ENCODE data around the gene TMEM120B.
"Not testable (repeated sequence)": the region's sequence is repeated elsewhere in the genome, so short reads cannot be mapped to it uniquely, and the experiment has no call there.

TMEM120B gene

DNA sequence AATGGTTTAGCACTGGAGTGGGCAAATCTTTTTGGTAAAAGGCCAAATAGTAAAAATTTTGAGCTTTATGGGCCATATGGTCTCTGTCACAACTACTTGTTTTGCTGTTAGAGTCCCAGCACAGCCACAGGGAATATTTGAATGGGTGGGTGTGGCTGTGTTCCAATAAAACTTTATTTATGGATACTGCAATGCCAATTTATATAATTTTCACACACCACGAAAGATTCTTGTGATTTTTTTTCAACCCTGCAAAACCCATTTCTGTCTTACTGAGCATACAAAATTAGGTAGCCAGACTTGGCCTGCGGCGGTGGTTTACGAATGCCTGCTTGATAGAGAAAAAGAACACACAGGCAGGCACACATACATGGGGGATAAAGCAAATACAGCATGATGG lies 28.3 kb downstream of the TMEM120B start:
- no peak for DNase-seq (ENCODE audit: low spot score)
- in situ Hi-C loops (cut with MboI; ENCODE audit: low sequenced_read_pairs, unreplicated experiment): no loop called here

DNA sequence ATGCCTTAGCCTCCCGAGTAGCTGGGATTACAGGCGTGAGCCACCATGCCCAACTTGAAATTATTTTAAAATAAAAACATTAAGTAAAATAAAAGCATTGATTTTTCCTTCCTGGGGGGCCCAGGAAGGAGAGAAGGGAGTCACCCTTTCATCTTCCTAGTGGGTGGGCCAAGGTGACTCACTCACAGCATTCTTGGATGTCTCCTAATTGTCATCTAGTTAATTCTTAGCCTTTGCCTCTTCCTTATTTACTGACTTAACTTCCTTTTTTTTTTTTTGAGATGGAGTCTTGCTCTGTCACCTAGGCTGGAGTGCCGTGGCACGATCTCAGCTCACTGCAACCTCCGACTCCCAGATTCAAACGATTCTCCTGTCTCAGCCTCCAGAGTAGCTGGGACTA lies 29.2 kb downstream of the TMEM120B start:
- DNase-seq (ENCODE audit: low spot score): no peak

More for the DNA sequence above, 28.3 kb downstream of the TMEM120B start:
- TF ChIP-seq, protein P1, sequence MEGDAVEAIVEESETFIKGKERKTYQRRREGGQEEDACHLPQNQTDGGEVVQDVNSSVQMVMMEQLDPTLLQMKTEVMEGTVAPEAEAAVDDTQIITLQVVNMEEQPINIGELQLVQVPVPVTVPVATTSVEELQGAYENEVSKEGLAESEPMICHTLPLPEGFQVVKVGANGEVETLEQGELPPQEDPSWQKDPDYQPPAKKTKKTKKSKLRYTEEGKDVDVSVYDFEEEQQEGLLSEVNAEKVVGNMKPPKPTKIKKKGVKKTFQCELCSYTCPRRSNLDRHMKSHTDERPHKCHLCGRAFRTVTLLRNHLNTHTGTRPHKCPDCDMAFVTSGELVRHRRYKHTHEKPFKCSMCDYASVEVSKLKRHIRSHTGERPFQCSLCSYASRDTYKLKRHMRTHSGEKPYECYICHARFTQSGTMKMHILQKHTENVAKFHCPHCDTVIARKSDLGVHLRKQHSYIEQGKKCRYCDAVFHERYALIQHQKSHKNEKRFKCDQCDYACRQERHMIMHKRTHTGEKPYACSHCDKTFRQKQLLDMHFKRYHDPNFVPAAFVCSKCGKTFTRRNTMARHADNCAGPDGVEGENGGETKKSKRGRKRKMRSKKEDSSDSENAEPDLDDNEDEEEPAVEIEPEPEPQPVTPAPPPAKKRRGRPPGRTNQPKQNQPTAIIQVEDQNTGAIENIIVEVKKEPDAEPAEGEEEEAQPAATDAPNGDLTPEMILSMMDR (IDR thresholded peaks at IDR 0.05; ENCODE audit: borderline replicate concordance, control extremely low read depth, extremely low read depth, insufficient read depth, missing control alignments): no peak

DNA sequence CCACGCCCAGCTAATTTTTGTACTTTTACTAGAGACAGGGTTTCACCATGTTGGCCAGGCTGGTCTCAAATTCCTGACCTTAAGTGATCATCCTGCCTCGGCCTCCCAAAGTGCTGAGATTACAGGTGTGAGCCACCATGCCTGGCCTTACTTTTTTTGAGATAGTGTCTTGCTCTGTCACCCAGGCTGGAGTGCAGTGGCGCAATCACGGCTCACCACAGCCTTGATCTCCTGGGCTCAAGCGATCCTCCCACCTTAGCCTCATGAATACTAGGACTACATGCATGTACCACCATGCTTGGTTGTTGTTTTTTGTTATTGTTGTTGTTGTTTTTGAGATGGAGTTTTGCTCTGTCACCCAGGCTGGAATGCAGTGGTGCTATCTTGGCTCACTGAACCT lies 33.0 kb downstream of the TMEM120B start:
- in situ Hi-C loops (cut with MboI; ENCODE audit: low sequenced_read_pairs, unreplicated experiment); DNase-seq (ENCODE audit: low spot score): not testable (repeated sequence)

More for the DNA sequence above, 29.2 kb downstream of the TMEM120B start:
- in situ Hi-C loops (cut with MboI; ENCODE audit: low sequenced_read_pairs, unreplicated experiment): no loop called here
- TF ChIP-seq, protein P1 (IDR thresholded peaks at IDR 0.05; ENCODE audit: borderline replicate concordance, control extremely low read depth, extremely low read depth, insufficient read depth, missing control alignments): no peak

DNA sequence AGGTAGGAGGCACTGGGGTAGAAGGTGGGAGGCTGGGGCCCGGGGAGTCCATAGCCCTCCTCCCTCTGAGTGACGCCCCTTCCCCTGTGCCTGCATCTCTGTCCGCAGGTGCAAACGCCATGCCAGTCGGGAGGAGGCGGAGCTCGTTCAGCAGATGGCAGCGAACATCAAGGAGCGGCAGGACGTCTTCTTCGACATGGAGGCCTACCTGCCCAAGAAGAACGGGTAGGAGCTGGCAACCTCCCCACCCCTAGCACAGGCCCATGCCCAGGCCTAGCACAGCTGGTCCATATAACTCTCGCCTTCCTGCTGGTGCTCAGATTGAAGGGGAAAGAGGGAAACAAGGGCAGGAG lies 35.6 kb downstream of the TMEM120B start:
- in situ Hi-C loops (cut with MboI; ENCODE audit: low sequenced_read_pairs, unreplicated experiment): no loop called here
- TF ChIP-seq, protein P1 (IDR thresholded peaks at IDR 0.05; ENCODE audit: borderline replicate concordance, control extremely low read depth, extremely low read depth, insufficient read depth, missing control alignments): no peak
- DNase-seq (ENCODE audit: low spot score): no peak

DNA sequence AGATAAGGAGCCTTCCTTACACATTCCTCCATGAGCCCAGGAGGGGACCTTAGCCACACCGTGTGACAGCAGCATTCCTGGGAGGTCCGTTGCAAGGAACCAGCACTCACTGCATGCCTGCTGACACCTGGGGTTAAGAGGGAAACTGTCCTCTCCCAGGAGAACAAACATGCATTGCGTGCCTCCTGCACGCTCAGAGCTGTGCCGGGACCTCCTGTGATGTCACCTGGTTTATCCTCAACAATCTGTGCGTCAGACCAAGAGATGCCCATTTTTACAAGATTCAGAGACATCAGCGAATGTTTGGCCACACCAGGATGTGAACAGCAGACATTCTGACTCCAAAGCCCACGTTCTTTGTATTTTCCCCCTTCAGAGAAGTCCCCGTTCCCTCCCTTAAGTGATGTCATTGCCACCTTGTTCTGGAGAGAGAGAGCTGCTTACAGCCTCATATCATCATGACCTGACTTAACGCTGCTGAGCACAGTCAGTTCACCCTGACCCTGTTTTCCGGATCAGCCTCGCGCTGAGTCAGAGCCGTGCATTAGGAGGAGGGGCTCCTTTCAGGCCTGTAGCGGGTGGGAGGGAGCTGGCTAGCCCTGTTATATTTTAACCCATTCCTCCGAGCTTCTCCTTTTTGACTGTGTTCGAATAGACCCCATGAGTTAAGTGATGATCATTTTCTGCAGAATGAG lies 36.2 kb downstream of the TMEM120B start:
- in situ Hi-C loops (cut with MboI; ENCODE audit: low sequenced_read_pairs, unreplicated experiment): no loop called here
- TF ChIP-seq, protein P1 (IDR thresholded peaks at IDR 0.05; ENCODE audit: borderline replicate concordance, control extremely low read depth, extremely low read depth, insufficient read depth, missing control alignments): no peak
- DNase-seq (ENCODE audit: low spot score): peak; percentile 57

DNA sequence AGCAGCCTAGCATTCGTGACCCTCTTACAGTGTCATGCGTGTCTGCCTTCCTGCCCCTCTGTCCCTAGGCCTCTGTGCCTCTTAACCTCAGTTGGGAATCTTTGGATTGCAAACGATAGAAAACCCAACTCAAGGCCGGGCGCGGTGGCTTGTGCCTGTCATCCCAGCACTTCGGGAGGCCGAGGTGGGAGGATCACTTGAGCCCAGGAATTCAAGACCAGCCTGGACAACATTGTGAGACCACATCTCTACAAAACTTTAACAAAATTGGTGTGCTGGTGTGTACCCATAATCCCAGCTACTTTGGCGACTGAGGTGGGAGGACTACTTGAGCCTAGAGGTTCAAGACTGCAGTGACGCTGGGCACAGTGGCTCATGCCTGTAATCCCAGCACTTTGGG lies 36.7 kb downstream of the TMEM120B start:
- in situ Hi-C loops (cut with MboI; ENCODE audit: low sequenced_read_pairs, unreplicated experiment): no loop called here
- DNase-seq (ENCODE audit: low spot score): no peak
- TF ChIP-seq, protein P1 (IDR thresholded peaks at IDR 0.05; ENCODE audit: borderline replicate concordance, control extremely low read depth, extremely low read depth, insufficient read depth, missing control alignments): no peak

DNA sequence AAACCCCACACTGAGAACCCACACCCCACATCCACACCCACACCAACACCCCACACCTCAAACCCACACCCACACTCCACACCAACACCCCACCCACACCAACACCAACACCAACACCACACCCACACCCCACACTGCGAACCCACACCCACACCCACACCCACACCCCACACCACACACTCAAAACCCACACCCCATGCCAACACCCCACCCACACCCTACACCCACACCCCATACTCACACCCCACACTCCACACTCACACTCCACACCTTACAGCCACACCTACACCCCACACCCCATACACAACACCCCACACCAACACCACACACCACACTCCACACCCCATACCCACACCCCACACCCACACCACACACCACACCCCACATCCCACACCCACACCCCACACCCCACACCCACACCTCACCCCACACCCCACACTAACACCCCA lies 38.0 kb downstream of the TMEM120B start:
- in situ Hi-C loops (cut with MboI; ENCODE audit: low sequenced_read_pairs, unreplicated experiment): no loop called here
- TF ChIP-seq, protein P1 (IDR thresholded peaks at IDR 0.05; ENCODE audit: borderline replicate concordance, control extremely low read depth, extremely low read depth, insufficient read depth, missing control alignments): no peak
- no peak for DNase-seq (ENCODE audit: low spot score)

All from GM13976 (cell line).